Measurements from ENCODE around the gene DMWD. TPM values are rescaled to one million over a fixed set of nuclear protein-coding genes. Genes with fewer than 3 reads are reported as not detected.
"Not testable (repeated sequence)": the region's sequence is repeated elsewhere in the genome, so short reads cannot be mapped to it uniquely, and the experiment has no call there.

Gene DMWD
- total RNA-seq, 1 donor from 2014 or later, result 77.3 TPM

DNA sequence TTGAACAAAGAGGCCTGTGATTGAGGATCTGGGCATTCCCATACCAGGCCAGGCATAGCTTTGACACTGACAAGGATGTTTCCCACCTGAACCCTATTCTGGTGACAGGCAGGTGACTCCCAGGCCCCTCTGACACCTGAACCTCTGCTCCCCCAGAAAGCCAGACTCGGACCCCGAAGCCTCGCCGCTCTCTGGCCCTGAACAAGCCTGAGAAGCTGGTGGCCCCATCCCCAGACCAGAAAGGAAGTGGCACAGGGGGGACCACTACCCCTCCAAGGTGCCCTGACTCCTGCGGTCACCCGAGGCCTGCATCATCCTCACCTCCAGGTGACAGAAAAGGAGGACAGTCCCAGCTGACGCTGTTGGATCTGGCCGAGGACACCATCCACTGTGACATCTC lies 38.3 kb downstream of the DMWD start:
- no peaks in the 10 kb centered on the region for H3K9me3 Mint-ChIP-seq
- no peak for DNase-seq
- H3K27ac Mint-ChIP-seq, result no peak overlapping the region
- TF ChIP-seq, protein P1, sequence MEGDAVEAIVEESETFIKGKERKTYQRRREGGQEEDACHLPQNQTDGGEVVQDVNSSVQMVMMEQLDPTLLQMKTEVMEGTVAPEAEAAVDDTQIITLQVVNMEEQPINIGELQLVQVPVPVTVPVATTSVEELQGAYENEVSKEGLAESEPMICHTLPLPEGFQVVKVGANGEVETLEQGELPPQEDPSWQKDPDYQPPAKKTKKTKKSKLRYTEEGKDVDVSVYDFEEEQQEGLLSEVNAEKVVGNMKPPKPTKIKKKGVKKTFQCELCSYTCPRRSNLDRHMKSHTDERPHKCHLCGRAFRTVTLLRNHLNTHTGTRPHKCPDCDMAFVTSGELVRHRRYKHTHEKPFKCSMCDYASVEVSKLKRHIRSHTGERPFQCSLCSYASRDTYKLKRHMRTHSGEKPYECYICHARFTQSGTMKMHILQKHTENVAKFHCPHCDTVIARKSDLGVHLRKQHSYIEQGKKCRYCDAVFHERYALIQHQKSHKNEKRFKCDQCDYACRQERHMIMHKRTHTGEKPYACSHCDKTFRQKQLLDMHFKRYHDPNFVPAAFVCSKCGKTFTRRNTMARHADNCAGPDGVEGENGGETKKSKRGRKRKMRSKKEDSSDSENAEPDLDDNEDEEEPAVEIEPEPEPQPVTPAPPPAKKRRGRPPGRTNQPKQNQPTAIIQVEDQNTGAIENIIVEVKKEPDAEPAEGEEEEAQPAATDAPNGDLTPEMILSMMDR (IDR thresholded peaks at IDR 0.05), result no peak
- H3K4me3 Mint-ChIP-seq, result no peak overlapping the region
- intact Hi-C loops (cut with micrococcal nuclease), result no loop called here
- no peaks in the 10 kb centered on the region for H3K36me3 Mint-ChIP-seq (ENCODE audit: low read depth)
- ChIA-PET CTCF (no interaction called here), POLR2A (no interaction called here)
- H3K27me3 Mint-ChIP-seq, result peaks cover 2% of the 10 kb centered on the region
- no peak for ATAC-seq (ENCODE audit: low read depth)
- no peaks in the 10 kb centered on the region for H3K4me1 Mint-ChIP-seq

DNA sequence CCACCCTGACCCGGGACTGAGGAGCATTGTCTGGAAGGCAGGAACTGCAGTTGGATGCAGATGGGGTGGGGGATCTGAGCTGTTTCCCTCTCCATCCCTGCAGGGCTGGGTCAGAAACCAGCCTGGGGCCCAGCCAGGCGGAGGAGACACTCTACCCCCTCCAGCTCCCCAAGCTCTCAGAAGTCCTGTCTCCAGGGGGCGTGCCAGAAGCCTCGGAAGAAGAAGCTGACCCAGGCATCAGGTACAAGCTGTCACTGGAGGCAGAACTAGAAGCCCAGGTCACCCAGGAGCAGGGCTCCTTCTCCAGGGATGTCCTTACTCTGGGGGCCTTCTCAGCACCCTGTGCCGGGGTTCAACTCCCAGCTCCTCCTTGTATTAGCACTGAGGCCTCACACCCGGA lies 39.1 kb downstream of the DMWD start:
- ChIA-PET POLR2A (no interaction called here), CTCF (no interaction called here)
- intact Hi-C loops (cut with micrococcal nuclease), result no loop called here
- DNase-seq (no peak), ATAC-seq (ENCODE audit: low read depth) (no peak)
- TF ChIP-seq, protein P1 (IDR thresholded peaks at IDR 0.05), result no peak
- H3K9me3 Mint-ChIP-seq, result no peaks in the 10 kb centered on the region
- peaks cover 2% of the 10 kb centered on the region for H3K27me3 Mint-ChIP-seq
- no peak overlapping the region for H3K4me3 Mint-ChIP-seq
- no peak overlapping the region for H3K27ac Mint-ChIP-seq
- H3K36me3 Mint-ChIP-seq (ENCODE audit: low read depth), result no peaks in the 10 kb centered on the region
- no peaks in the 10 kb centered on the region for H3K4me1 Mint-ChIP-seq

DNA sequence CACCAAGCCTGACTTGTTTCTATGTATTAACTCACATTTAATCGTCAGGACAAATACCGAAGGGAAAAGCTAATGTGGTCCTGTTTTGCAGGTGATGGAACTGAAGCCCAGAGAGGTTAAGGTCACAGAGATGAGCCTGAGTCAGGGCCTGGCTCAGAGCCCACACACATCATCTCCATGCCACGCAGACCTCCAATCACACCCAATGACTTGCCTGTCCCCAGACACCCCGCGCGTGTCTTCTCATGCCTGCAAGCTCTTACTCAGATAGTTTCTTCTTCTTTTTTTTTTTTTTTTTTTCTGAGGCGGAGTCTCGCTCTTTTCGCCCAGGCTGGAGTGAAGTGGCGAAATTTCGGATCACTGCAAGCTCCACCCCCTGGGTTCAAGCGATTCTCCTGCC lies 40.0 kb downstream of the DMWD start:
- CTCF ChIA-PET, result no interaction called here
- POLR2A ChIA-PET, result interaction anchor here (0.6 to 0.8 kb wide), 2 partner anchors 16 to 70 kb away, joined by 3 to 4 read pairs; no protein-coding TSS in a partner anchor

DNA sequence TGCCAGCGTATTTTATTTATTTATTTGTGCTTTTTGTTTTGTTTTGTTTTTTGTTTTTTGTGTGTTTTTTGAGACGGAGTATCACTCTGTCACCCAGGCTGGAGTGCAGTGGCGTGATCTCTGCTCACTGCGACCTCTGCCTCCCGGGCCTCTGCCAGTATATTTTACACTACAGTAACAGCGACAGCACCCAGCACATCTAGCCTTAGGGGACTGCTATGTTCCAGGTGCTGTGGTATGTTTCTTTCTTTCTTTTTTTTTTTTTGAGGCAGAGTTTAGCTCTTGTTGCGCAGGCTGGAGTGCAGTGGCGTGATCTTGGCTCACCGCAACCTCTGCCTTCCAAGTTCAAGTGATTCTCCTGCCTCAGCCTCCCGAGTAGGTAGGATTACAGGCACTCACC lies 41.2 kb downstream of the DMWD start:
- H3K4me3 Mint-ChIP-seq, POLR2A ChIA-PET, DNase-seq: not testable (repeated sequence)

More for the DNA sequence above, 40.0 kb downstream of the DMWD start:
- H3K9me3 Mint-ChIP-seq, result no peaks in the 10 kb centered on the region
- ATAC-seq (ENCODE audit: low read depth) (no peak), DNase-seq (no peak)
- TF ChIP-seq, protein P1 (IDR thresholded peaks at IDR 0.05), result no peak
- H3K27ac Mint-ChIP-seq, result no peak overlapping the region
- H3K36me3 Mint-ChIP-seq (ENCODE audit: low read depth), result no peaks in the 10 kb centered on the region
- no peak overlapping the region for H3K4me3 Mint-ChIP-seq
- peaks cover 2% of the 10 kb centered on the region for H3K27me3 Mint-ChIP-seq
- intact Hi-C loops (cut with micrococcal nuclease), result no loop called here
- no peaks in the 10 kb centered on the region for H3K4me1 Mint-ChIP-seq

DNA sequence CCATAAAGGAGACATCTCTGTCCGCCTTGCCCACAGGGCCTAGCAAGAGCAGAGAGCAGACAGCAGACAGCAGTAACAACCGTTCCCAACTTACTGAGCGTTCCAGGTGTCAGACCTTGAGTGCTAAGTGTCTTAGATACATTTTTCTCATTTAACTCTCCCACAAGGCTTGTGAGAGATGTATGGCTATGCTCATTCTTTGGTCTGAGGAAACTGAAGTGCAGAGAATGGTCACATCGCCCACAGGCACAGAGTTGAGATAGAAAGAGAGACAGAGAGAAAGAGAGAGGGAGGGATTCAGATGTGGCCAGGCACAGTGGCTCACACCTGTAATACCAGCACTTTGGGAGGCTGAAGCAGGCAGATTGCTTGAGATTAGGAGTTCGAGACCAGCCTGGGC lies 45.1 kb downstream of the DMWD start:
- ChIA-PET CTCF (no interaction called here), POLR2A (no interaction called here)
- H3K4me1 Mint-ChIP-seq, result no peaks in the 10 kb centered on the region
- TF ChIP-seq, protein P1 (IDR thresholded peaks at IDR 0.05), result no peak
- no peak for DNase-seq
- H3K4me3 Mint-ChIP-seq, result no peak overlapping the region
- intact Hi-C loops (cut with micrococcal nuclease), result no loop called here
- H3K36me3 Mint-ChIP-seq (ENCODE audit: low read depth), result no peaks in the 10 kb centered on the region
- no peak overlapping the region for H3K27ac Mint-ChIP-seq
- peaks cover 18% of the 10 kb centered on the region for H3K27me3 Mint-ChIP-seq
- H3K9me3 Mint-ChIP-seq, result no peaks in the 10 kb centered on the region
- no peak for ATAC-seq (ENCODE audit: low read depth)

More for the DNA sequence above, 41.2 kb downstream of the DMWD start:
- CTCF ChIA-PET; H3K27ac Mint-ChIP-seq; H3K27me3 Mint-ChIP-seq; H3K36me3 Mint-ChIP-seq (ENCODE audit: low read depth); ATAC-seq (ENCODE audit: low read depth); H3K4me1 Mint-ChIP-seq; intact Hi-C loops (cut with micrococcal nuclease); H3K9me3 Mint-ChIP-seq: not testable (repeated sequence)

DNA sequence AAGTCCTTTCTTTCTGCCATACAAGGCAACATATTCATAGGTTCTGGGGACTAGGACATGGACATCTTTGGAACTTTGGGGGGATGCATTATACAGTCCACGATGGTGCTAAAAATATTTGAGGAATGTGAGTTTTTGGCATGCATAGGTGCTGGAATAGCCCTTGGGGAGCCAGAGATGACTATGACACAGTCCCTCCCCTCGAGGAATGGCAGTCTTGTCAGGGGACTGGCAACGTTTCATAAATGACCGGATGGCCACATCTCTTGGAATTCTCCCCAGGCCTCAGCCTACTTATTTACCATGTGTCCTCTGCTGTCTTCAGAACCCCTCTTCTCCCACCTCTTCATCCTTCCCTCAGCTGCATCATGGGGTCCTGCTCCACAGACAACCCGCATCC lies 45.8 kb downstream of the DMWD start:
- CTCF ChIA-PET, result no interaction called here
- Mint-ChIP-seq H3K4me1 (no peaks in the 10 kb centered on the region), H3K4me3 (no peak overlapping the region), H3K36me3 (ENCODE audit: low read depth) (no peaks in the 10 kb centered on the region), H3K27ac (no peak overlapping the region), H3K27me3 (peaks cover 21% of the 10 kb centered on the region), H3K9me3 (no peaks in the 10 kb centered on the region)
- no peak for ATAC-seq (ENCODE audit: low read depth)
- intact Hi-C loops (cut with micrococcal nuclease), result no loop called here
- DNase-seq, result no peak
- TF ChIP-seq, protein P1 (IDR thresholded peaks at IDR 0.05), result no peak
- POLR2A ChIA-PET, result no interaction called here

Measured in activated B cell treated with CpG ODN at 0.5 μM for 24 hours (primary cell).